Activated CD8-positive, alpha-beta memory T cell treated with anti-CD3 and anti-CD28 coated beads for 4 hours (primary cell): ENCODE measurements around the gene CBR4.
"Not testable (repeated sequence)": the region's sequence is repeated elsewhere in the genome, so short reads cannot be mapped to it uniquely, and the experiment has no call there.

Experiments
- DNase-seq, 2 donors: peaks; one replicate each; pipeline ENCODE4 v3.0.0-alpha.2; 2020; ENCODE audit warnings: low read depth in 2 of 2

CBR4 gene

GRCh38 chr4:168993714-168994510, 16.1 kb downstream of the CBR4 start:
- no peak for DNase-seq

GRCh38 chr4:168992952-168993482, 17.0 kb downstream of the CBR4 start:
- DNase-seq, result not testable (repeated sequence)

GRCh38 chr4:168981942-168982341, 28.1 kb downstream of the CBR4 start:
- no peak for DNase-seq

DNA sequence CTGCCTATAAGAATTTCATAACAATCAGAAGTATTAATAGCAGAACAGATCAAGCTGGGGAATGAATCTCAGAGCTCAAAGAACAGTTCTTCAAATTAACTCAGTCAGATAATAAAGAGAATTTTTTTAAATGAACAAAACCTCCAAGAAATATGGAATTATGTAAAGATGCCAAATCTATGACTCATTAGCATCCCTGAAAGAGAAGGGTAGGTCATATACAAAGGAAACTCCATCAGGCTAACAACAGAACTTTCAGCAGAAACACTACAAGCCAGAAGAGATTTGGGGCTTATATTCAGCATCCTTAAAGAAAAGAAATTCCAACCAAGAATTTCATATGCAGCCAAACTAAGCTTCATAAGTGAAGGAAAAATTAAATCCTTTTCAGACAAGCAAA, 28.6 kb downstream of the CBR4 start:
- DNase-seq, result no peak

DNA sequence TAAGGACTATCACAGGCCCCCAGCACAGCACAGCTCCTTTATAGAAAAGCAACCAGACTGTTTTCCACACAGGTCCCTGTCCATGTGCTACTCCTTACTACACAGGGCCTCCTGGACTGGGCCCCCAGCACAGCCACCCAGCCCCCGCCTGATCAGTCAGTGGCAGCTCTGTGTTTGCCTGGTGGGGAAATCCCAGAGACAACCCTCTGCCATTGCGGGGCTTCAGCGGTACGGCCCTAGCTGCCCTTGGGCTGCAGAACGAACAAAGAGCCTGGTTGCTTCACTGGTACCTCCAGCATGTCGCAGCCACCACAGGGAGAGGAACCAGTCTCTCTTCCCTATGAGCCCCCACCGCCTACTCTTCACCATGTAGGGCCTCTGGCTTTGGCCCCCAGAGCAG, 30.7 kb downstream of the CBR4 start:
- DNase-seq, result no peak

- no peak for DNase-seq
Measured at GRCh38 chr4:168978001-168978700, 31.9 kb downstream of the CBR4 start.

GRCh38 chr4:168972596-168972995, 37.5 kb downstream of the CBR4 start:
- no peak for DNase-seq

DNA sequence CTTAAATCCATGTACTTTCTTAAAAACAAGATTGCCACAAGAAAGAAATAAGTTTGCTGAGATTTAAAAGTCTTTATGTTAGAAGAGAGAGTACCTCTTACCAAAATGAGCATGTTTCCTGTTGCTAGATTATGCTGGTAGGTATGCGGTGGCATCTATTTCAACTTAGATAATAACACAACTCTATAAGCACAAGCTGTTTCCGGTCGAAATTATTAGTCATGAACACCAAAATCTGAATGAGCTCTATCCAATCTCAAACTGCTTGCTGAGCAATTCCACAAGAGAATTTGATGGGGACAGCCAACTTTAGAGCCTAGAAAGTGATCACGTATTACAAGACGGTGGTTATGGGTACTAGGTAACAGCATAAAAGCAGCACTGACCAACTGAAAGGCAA, 49.3 kb downstream of the CBR4 start:
- no peak for DNase-seq

DNA sequence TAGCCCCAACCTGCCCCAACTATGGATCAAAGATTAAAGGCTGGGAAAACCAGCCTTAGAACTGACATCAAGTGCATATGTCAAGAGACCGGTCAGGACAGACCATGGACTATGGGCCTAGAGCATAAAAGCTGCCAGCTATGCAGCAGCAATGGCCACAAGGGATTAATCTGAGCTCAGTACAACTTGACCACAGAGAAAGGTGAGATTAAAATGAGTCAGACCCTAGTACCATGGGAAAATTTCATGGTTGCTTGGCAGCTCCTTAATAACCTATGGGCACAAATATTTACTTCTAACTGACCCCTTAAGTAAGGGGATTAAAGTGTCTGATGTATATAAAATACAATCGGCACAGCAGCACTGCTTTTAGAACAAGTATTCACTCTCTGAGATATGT, 54.4 kb downstream of the CBR4 start:
- DNase-seq, result no peak

DNA sequence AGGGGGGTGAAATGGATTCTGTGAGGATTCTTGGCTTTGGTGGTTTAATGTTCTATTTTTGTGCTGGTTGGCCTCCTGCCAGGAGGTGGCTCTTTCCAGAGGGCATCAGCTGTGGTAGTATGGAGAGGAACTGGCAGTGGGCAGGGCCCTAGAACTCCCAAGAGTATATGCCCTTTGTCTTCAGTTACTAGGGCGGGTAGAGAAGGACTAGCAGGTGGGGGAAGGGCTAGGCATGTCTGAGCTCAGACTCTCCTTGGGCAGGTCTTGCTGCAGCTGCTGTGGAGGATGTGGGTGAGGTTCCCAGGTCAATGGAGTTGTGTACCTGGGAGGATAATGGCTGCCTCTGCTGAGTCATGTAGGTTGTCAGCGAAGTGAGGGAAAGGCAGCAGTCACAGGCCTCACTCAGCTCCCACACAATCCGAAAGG, 57.2 kb downstream of the CBR4 start:
- not testable (repeated sequence) for DNase-seq

- no peak for DNase-seq
Measured at GRCh38 chr4:168945291-168945690, 64.8 kb downstream of the CBR4 start.

DNA sequence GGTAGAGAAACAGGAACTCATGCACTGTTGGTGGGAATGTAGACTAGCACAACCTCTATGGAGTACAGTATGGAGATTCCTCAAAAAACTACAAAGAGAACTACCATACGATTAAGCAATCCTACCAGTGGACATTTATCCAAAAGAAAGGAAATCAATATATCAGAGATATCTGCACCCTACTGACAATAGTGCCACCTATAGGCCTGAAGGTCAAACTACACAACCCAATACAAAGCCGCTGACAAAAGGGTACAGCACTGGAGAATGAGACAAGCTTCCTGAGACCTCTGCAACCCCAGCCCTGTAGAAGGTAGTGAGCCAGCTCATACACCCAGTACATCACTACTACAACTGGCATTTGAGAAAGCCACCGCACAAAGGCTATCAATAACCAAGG, 67.1 kb downstream of the CBR4 start:
- DNase-seq, result no peak
